Measurements from ENCODE around the gene ASPA.

ASPA gene

GRCh38 chr17:3535253-3535995 is 59.6 kb downstream of the ASPA start:
- peak; percentile 48 for DNase-seq

GRCh38 chr17:3536716-3537115 is 60.9 kb downstream of the ASPA start:
- DNase-seq = no peak

GRCh38 chr17:3539881-3540540 is 64.2 kb downstream of the ASPA start:
- no peak for DNase-seq

DNA sequence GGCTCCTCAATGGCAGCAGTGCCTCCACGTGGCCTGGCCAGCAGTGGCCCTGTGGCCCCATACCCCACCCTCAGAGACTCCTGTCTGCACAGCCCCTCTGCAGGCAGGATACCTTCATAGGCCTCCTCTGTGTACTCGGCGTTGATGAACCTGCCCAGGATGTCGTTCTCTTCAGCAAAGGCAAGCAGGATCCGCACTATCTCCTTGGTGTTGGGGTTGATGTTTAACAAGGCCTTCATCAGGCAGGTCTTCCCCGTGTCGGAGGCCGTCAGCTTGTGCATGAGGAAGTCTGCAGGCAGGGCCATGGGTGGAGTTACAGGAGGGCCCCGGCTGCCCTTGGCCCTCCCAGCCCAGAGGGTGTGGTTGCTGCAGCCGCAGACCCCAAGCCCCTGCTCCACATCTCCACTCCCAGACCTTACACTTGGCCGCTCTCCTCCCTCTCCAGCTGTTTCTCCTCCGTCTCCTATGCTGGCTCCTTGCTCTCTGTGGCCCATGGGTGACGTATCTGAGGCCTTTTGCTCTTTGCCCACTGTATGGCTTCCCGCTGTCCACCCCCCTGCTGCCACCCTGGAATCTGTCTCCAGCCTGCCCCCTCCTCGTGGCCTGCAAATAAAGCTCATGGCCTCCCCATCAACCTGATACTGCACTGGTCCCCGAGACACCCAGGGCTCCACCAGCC is 66.8 kb downstream of the ASPA start:
- no peak for DNase-seq

GRCh38 chr17:3543453-3543852 is 67.7 kb downstream of the ASPA start:
- no peak for DNase-seq

DNA sequence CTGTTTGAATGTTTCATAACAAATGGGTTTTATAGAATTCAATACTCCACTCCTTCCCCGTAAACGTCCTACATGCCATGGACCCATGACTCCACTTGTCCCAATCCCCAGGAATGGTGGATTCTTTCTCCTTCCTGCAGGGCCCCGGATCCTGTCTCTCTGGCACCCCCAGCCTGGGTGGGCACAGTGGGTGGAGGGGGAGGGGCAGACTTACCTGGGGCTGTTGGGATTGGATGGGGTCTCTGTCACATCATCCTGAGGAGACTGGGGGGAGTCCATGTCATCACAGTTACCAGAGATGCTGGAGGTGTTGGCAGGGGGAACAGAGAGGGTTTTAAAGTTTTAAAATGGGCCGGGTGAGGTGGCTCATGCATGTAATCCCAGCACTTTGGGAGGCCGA is 68.6 kb downstream of the ASPA start:
- DNase-seq = no peak

DNA sequence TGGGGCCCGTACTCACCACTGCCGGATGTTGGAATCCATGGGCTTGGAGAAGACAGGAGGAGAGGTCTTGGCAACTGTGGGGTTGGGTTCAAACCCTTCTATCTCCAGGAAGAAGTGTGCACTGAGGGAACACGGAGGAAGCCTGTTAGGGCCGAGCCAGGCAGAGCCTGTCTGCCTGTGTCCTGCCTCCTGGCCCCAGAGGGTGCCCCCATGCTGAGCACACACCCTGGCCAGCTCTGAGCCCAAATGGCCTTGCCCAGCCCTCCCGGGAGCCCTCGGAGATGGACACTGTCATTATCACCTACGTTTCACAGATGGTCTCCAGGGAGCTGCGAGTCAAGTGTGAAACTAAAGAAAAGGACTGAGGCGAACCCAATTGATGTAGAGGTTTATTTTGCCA is 69.4 kb downstream of the ASPA start:
- DNase-seq = no peak

DNA sequence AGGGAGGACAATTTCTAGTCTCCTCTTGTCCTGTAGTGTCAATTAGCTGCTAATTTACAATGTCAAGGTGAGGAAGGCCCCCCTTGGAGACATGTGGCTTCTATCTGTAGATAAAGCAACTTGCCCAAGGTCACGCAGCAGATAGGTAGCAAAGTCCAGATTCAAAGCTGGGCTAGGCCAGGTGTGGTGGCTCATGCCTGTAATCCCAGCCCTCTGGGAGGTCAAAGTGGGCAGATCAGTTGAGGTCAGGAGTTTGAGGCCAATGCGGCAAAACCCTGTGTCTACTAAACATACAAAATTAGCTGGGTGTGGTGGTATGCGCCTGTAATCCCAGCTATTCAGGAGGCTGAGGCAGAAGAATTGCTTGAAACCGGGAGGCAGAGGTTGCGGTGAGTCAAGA is 70.7 kb downstream of the ASPA start:
- no peak for DNase-seq

DNA sequence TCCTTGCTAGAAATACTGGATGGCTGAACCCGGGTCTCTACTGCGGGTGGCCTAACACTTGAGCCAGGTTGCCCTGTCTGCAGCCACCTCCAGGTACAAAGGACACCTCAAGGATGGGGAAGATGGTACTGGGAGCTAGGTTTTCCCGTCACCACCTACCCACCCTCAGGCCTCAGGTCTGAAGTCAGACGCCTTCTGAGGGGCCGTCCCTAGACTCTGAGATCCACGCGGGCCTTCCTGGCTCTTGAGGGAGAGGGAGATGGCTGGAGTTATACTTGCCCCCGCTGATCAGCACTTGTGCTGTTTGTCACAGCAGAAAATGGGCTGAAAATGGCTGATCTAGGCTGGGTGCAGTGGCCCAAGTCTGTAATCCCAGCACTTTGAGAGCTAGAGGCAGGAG is 71.2 kb downstream of the ASPA start:
- DNase-seq = no peak

DNA sequence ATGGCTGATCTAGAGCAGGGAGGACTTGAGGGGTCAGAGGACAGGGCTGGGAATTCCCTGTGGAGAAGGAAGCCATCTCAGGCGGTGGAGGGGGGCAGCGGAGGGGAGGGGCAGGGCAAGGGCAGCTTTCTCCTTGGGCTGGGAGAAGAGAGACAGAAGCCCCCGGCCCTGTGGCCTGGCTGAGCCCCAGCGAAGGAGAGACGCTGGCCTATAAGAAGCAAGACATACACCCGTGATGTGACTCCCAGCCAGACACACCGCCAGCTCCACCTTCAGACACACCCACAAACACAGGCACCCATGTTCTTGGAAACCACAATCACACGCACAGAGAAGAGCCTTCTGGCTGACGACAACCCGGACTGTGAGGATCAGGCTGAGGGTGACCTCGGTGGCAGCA is 71.8 kb downstream of the ASPA start:
- DNase-seq = no peak

DNA sequence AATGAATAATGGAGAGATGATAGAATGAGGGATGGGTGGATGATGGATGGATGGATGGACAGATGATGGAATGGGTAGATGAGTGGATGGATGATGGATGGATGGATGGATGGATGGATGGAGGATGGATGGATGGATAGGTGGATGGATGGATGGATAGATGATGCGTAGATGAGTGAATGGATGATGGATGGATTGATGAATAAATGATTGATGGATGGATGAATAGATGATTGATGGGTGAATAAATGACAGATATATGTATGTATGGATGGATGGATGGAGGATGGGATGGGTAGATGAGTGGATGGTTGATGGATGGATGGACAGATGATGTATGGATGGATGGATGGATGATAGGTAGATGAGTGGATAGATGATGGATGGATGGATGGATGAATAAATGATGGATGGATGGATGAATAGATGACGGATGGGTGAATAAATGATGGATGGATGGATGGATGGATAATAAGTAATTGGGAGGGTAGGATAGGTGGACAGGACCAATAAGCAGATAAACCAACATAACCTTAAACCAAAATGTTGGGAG is 73.9 kb downstream of the ASPA start:
- DNase-seq = no peak

DNA sequence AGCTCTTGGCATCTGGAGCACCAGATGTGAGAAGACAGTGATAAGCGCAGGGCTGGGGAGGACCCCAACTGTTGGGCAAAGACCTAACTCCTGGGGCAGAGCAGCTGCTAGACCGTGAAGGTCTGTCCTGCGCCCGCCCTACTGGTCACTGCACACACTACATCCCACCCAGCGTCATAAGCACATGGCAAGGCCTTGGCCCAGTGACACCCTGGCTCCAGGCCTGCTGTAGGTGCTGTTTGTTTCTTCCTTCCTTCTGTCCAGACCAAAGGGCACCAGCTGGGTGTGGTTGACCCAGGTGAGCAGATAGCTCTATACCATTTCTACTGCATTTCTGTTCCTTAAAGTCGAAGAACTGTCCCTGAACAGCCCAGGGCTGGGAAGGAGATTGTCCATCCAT is 75.4 kb downstream of the ASPA start:
- DNase-seq = no peak

DNA sequence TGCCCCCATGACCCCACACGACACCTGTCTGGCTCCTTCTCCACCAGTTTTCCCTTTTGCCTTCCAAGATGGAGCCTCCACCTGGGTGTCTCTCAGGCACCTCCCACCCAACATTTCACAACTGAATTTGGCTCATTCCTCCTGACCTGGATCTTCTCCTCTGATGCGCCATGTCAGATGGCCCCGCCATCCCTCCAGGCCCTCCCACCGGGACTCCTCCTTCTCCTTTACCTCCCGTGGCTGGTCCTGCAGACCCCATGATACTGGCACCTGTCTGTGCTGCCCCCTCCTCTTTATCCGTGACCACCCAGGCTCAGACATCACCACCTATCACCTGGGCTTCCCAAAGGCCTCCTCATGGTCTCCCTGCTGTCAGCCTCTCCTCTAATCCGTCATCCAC is 77.1 kb downstream of the ASPA start:
- DNase-seq = no peak

All from activated CD8-positive, alpha-beta memory T cell treated with anti-CD3 and anti-CD28 coated beads, Interleukin-2, amount 50 U/mL, for 4 hours (primary cell).